HG03378 (cell line): Measurements from ENCODE around the gene ATP8B1.
"Not testable (repeated sequence)": the region's sequence is repeated elsewhere in the genome, so short reads cannot be mapped to it uniquely, and the experiment has no call there.

Experiments
- ATAC-seq: cut with Tn5 transposase; IDR thresholded peaks from one replicate; pipeline ENCODE4 v1.9.1; 2021; ENCODE audit warnings: mild to moderate bottlenecking, moderate library complexity; ENCODE audit not compliant: unreplicated experiment

Gene ATP8B1

GRCh38 chr18:57677262-57678211, 125.6 kb downstream of the ATP8B1 start:
- ATAC-seq, result no peak

- ATAC-seq, result no peak
Observed at GRCh38 chr18:57674891-57675290, 128.2 kb downstream of the ATP8B1 start.

GRCh38 chr18:57670046-57670445, 133.1 kb downstream of the ATP8B1 start:
- ATAC-seq, result no peak

GRCh38 chr18:57668021-57668420, 135.1 kb downstream of the ATP8B1 start:
- ATAC-seq, result no peak

- no peak for ATAC-seq
Observed at GRCh38 chr18:57666818-57667497, 136.2 kb downstream of the ATP8B1 start.

GRCh38 chr18:57664568-57665165, 138.4 kb downstream of the ATP8B1 start:
- no peak for ATAC-seq

- ATAC-seq, result no peak
Observed at GRCh38 chr18:57660961-57661360, 142.2 kb downstream of the ATP8B1 start.

- no peak for ATAC-seq
Observed at GRCh38 chr18:57659460-57660102, 143.5 kb downstream of the ATP8B1 start.

- no peak for ATAC-seq
Observed at GRCh38 chr18:57657542-57657941, 145.6 kb downstream of the ATP8B1 start.

- no peak for ATAC-seq
Observed at GRCh38 chr18:57655740-57656139, 147.4 kb downstream of the ATP8B1 start.

- ATAC-seq, result no peak
Observed at GRCh38 chr18:57651914-57652313, 151.2 kb downstream of the ATP8B1 start.

GRCh38 chr18:57649556-57650500, 153.3 kb downstream of the ATP8B1 start:
- ATAC-seq, result peak; percentile 100

GRCh38 chr18:57648414-57648813, 154.7 kb downstream of the ATP8B1 start:
- ATAC-seq, result no peak

- ATAC-seq, result no peak
Observed at GRCh38 chr18:57644540-57644939, 158.6 kb downstream of the ATP8B1 start.

- ATAC-seq, result not testable (repeated sequence)
Observed at GRCh38 chr18:57643726-57644125, 159.4 kb downstream of the ATP8B1 start.

GRCh38 chr18:57642462-57642861, 160.7 kb downstream of the ATP8B1 start:
- ATAC-seq, result not testable (repeated sequence)

- no peak for ATAC-seq
Observed at GRCh38 chr18:57640749-57641148, 162.4 kb downstream of the ATP8B1 start.

- no peak for ATAC-seq
Observed at GRCh38 chr18:57640236-57640635, 162.9 kb downstream of the ATP8B1 start.

GRCh38 chr18:57635003-57635822, 167.9 kb downstream of the ATP8B1 start:
- ATAC-seq, result no peak
